IPS-15b (cell line): ENCODE results near the gene FHOD1.

Source experiments
- H3K27me3 ChIP-seq: one replicate; pipeline ENCODE4 v1.6.1; 2013; ENCODE audit warnings: low read length; ENCODE audit not compliant: control insufficient read depth, insufficient read depth
- H3K36me3 ChIP-seq: one replicate; pipeline ENCODE4 v1.6.1; 2013; ENCODE audit warnings: low read length; ENCODE audit not compliant: control insufficient read depth, insufficient read depth
- H3K4me1 ChIP-seq: one replicate; pipeline ENCODE4 v1.6.1; 2013; ENCODE audit warnings: mild to moderate bottlenecking, low read length; ENCODE audit not compliant: control insufficient read depth, insufficient read depth
- H3K4me3 ChIP-seq: one replicate; pipeline ENCODE4 v1.5.1; 2013; ENCODE audit warnings: low read depth, low read length
- H3K9ac ChIP-seq: one replicate; pipeline ENCODE4 v1.6.1; 2013; ENCODE audit warnings: low read depth, mild to moderate bottlenecking, low read length
- H3K9me3 ChIP-seq: one replicate; pipeline ENCODE4 v1.6.1; 2013; ENCODE audit warnings: mild to moderate bottlenecking, low read length; ENCODE audit not compliant: control insufficient read depth, insufficient read depth

FHOD1 gene

DNA sequence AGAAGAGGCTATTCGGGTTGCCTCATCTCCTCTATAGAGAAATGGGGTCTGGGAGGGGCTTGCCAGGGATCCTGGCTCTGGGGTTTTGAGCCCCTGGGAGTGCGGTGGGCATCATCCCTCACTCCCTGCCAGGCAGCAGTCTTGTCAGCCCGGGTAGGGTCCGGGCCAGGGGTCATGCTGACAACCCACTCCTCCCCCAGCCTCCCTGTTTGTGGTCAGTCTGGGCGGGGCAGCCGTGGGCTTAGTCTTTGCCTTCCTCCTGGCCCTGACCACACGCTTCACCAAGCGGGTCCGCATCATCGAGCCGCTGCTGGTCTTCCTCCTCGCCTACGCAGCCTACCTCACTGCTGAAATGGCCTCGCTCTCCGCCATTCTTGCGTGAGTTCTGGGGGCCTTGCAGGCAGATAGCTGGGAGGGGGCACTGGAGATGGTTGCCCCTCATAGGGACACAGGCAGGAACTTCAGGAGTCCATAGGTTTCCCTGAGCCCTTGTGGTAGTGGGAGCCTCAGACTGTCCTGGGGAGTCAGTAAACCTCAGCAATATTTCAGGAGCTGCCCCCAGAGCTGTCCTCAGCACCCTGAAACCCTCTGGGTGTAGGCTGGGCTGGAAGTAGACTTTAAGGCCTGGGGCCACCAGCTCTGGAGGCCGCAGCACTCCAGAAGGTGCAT is 8.4 kb upstream of the FHOD1 start:
- Histone ChIP-seq H3K9ac (no peak overlapping the region), H3K27me3 (peaks cover 3% of the 10 kb centered on the region), H3K9me3 (no peaks in the 10 kb centered on the region), H3K36me3 (peaks cover 2% of the 10 kb centered on the region), H3K4me3 (no peak overlapping the region), H3K4me1 (no peaks in the 10 kb centered on the region)

DNA sequence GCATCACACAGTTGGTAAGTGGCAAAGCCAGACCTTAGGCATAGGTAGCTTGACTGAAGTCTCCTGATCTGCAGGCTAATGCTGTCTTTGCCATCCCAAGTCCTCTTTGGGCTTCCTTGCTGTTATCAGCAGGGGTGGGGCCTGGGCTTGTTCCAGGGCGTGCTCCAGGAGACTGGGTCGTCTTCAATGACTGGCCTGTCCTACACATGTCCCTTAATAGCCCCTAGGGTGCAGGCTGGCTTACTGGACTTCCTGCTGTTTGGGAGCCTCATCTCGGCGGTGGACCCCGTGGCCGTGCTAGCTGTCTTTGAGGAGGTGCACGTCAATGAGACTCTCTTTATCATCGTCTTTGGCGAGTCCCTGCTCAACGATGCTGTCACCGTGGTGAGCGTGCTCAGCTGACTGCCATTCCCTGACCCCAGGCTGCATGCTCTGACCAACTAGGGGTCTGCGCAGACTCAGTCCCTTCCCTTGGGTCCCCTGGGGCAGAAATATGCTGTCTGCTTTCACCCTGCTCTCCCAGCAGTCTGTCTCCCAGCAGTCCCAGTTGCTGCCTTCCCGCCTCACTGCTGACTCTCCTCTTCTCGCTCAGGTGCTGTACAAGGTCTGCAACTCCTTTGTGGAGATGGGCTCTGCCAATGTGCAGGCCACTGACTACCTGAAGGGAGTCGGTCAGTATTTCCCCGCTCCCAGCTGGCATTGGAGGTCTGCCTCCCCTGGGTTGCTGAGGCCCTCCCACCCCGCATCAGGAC is 7.7 kb upstream of the FHOD1 start:
- H3K4me1 ChIP-seq, result no peaks in the 10 kb centered on the region
- H3K36me3 ChIP-seq, result peaks cover 2% of the 10 kb centered on the region
- no peak overlapping the region for H3K9ac ChIP-seq

DNA sequence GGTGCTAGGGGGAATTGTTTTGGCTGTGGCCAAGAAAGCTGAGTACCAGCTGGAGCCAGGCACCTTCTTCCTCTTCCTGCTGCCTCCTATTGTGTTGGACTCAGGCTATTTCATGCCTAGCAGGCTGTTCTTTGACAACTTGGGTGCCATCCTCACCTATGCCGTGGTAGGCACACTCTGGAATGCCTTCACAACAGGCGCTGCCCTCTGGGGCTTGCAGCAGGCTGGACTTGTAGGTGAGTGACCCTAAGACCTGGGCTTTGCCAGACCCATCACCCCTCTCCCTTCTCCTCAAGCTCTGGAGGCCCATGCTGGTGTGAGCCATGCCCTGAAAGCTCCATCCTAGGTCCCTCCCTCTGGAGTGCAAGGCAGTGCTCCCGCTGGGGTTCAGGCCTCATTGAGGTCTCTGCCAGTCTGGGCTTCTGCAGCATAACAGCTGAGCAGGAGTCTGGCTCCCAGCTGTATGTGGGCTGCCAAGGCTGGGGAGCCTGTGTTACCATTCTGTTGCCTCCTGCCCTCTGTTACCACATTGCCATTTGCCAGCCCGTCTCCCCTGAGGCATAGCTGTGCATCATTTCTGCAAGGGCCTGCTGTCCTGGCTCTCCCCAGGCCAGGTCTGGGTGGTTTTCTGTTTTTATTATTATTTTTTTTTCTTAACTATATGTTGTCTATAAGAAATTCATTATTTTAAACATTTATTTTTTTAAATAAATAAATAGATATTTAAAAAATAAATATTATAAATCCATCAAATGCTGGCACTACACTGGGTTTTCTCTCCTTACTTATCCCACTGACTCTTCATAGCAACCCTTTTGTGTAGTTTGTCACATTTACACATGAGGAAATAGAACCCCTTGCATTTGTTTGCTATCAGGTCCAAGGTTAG is 5.6 kb upstream of the FHOD1 start:
- peaks cover 2% of the 10 kb centered on the region for H3K36me3 ChIP-seq
- H3K9ac ChIP-seq, result no peak overlapping the region
- H3K27me3 ChIP-seq, result peaks cover 23% of the 10 kb centered on the region
- peaks cover 3% of the 10 kb centered on the region for H3K4me1 ChIP-seq
- H3K4me3 ChIP-seq, result no peak overlapping the region
- H3K9me3 ChIP-seq, result no peaks in the 10 kb centered on the region

More for the DNA sequence above, 7.7 kb upstream of the FHOD1 start:
- no peak overlapping the region for H3K4me3 ChIP-seq
- peaks cover 8% of the 10 kb centered on the region for H3K27me3 ChIP-seq
- no peaks in the 10 kb centered on the region for H3K9me3 ChIP-seq

DNA sequence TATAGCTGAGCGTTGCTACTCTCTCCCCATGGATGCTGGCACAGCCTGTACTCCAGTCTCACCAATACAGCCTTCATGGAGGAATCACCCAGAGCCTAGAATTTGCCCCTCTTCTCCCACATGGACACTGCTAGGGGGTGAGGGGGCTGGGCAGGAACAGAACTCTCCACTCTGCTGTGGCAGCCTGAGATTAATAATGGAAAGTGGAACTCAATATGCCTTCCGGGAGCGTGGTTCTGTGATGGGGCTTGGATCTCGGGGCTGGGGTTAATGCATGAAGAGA is 2.7 kb upstream of the FHOD1 start:
- H3K9ac ChIP-seq, result no peak overlapping the region

DNA sequence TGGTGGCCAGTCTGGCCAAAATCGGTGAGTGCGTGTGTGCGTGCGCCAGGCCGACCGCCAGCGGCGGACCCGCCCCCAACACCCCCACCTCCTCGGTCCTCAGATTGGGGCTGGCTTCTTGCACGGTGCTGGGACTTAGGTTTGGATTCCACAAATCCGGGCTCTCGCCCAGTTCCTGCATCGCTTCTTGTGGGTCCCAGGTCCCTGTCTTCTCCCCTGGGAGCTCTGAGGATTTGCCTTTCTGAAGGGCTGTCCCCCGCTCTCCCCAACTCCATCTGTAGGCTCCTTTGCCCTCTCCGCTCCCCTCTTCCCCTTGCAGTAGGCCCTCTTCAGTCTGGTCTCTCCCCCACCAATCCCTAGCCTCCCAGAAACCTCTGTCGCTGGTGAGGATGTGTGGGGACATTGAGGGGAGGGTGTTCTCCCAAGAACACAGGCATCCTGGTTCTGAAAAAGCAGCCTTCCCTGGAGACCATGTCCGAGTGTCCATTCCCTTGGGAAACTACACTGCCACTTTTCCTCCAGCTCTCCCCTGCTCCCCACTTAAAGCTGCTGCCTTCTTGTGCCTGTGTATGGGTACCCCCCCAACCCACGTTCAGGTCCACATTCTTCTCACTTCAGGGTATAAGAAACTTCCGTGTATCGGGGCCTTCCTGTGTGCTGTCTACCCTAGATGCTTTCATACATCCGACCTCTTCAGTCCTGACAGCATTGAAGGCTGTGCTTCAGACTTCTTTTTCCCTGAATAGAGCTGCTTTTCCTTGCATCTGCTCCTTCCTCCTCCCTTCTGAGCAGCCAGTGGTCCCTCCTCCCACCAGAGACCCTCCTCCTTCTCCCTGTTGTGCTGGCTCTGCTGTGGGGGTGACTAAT is 2.1 kb upstream of the FHOD1 start:
- H3K9me3 ChIP-seq, result no peaks in the 10 kb centered on the region
- peaks cover 23% of the 10 kb centered on the region for H3K27me3 ChIP-seq
- no peak overlapping the region for H3K9ac ChIP-seq
- H3K4me1 ChIP-seq, result peaks cover 13% of the 10 kb centered on the region
- H3K4me3 ChIP-seq, result peak overlapping the region; percentile 70
- H3K36me3 ChIP-seq, result no peaks in the 10 kb centered on the region

More for the DNA sequence above, 2.7 kb upstream of the FHOD1 start:
- peak overlapping the region; percentile 70 for H3K4me3 ChIP-seq
- peaks cover 23% of the 10 kb centered on the region for H3K27me3 ChIP-seq
- H3K36me3 ChIP-seq, result no peaks in the 10 kb centered on the region
- peaks cover 9% of the 10 kb centered on the region for H3K4me1 ChIP-seq
- no peaks in the 10 kb centered on the region for H3K9me3 ChIP-seq

DNA sequence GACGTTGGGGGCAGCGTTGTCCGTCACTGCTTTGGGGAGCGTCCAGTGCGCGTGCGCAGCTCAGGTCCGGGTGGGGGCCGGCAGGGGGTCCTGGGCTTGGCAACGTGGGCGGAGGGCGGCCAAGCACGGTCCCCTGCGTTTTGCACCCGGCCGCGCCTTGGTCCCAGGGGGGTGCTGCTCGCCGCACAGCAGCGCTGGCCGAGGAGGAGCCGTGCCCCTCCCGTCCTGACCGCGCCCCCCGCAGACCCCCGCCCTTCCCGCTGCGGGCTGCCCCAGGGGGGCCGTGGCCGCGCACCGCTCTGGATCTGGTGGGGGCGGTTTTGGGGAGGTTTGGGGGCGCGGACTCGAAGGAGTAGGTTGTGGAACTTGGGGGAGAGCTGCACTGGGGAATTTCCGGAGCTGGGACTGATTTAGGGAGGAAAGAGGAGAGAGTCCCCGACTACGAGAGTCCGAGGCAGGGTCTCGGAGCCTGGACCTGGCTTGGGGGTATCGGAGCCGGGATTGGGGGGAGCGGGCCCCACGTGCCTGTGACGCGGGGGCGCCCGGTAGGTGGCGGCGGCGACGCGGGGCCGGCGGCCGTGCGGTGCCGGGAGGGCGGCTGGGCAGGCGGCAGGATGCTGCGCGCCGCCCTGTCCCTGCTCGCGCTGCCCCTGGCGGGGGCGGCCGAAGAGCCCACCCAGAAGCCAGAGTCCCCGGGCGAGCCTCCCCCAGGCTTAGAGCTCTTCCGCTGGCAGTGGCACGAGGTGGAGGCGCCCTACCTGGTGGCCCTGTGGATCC is 1.3 kb upstream of the FHOD1 start, which contains the start of gene SLC9A5:
SLC9A5 (plus strand) TSS at position 579 of the 777 bp plus-strand sequence; CDS start at position 615, 36 bp downstream.
- H3K4me3 ChIP-seq, result peak within 1 kb of the TSS; percentile 70
- peaks cover 13% of the 10 kb centered on the region for H3K4me1 ChIP-seq
- peaks cover 23% of the 10 kb centered on the region for H3K27me3 ChIP-seq
- H3K36me3 ChIP-seq, result no peaks in the 10 kb centered on the region
- no peak within 1 kb of the TSS for H3K9ac ChIP-seq
- H3K9me3 ChIP-seq, result no peaks in the 10 kb centered on the region

DNA sequence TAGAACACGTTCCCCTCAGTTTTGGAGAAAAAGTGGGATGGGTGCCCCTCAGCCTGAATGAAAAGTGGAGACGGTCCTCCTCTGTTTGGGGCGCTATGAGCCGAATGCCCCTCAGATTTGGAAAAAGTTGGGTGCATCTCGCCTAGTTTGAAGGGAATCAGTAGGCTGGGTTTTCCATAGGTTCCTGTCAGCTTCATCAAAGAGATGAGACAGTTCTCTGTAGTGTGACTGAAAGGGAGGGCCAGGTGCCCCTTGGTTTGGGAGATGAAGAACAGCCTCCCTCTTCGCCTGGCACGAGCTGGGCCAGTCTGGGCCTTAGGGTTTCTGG is 756 bp upstream of the FHOD1 start:
- Histone ChIP-seq H3K36me3 (no peaks in the 10 kb centered on the region), H3K27me3 (peaks cover 23% of the 10 kb centered on the region), H3K4me1 (peaks cover 13% of the 10 kb centered on the region), H3K9ac (no peak overlapping the region), H3K9me3 (no peaks in the 10 kb centered on the region), H3K4me3 (peak overlapping the region; percentile 70)

DNA sequence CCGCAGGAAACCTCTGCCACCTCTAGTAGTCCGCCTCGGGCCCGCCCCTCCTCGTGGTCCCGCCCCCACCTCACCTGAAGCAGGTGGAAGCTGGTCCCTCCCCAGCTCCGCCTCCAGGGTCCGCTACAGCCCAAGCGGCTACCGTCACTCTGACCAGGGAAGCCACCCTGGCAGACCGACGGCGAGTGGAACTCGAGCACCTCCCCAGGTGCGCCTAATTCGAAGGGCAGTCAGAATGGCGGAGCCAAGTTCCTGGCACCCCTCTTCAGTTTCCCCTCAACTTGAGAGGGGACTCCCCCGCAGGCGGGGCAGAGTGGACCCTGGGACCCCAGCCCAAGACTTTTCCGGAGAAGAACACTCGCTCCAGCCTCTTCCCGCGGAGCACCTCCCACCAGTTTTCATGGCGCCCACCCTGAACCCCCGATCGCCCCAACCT is 507 bp downstream of the FHOD1 start:
- Histone ChIP-seq H3K9me3 (no peaks in the 10 kb centered on the region), H3K27me3 (peaks cover 23% of the 10 kb centered on the region), H3K36me3 (no peaks in the 10 kb centered on the region), H3K4me1 (peaks cover 13% of the 10 kb centered on the region), H3K4me3 (peak overlapping the region; percentile 84), H3K9ac (peak overlapping the region; percentile 76)

DNA sequence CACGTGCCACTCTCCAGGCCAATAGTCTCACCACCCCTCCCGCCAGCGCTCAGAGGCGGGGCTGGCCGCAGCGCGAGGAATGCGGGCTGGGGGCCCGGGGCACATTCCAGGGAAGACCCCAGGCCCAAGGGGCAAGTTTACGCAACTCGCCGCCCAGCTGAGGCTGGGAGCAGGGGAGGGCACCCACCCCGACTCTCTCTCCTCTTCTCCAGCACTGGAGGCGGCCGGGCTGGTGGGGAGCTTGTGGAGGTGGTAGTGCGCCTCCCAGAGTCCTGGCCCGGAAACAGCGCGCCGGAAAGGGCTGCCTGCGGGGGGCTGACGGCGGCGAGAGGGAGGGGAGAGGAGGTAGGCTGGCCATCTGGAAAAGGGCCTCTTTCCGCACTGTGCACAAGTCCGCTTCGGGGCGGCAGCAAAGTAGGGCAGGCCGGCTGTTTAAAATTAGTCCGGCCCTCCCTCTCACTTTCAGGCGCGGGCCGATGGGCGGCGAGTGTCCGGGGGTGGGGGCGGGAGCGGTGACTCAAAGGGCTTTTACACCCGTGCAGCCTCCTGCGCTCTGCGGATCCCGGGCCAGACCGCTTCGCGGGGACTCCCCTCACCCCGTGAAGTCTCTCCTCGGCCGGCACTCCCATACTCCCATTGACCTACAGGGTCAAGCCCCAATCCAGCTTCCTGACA is 1.1 kb downstream of the FHOD1 start:
- H3K4me1 ChIP-seq, result peaks cover 19% of the 10 kb centered on the region
- H3K9ac ChIP-seq, result peak overlapping the region; percentile 18
- peak overlapping the region; percentile 84 for H3K4me3 ChIP-seq
- H3K36me3 ChIP-seq, result no peaks in the 10 kb centered on the region
- no peaks in the 10 kb centered on the region for H3K9me3 ChIP-seq
- H3K27me3 ChIP-seq, result peaks cover 23% of the 10 kb centered on the region

DNA sequence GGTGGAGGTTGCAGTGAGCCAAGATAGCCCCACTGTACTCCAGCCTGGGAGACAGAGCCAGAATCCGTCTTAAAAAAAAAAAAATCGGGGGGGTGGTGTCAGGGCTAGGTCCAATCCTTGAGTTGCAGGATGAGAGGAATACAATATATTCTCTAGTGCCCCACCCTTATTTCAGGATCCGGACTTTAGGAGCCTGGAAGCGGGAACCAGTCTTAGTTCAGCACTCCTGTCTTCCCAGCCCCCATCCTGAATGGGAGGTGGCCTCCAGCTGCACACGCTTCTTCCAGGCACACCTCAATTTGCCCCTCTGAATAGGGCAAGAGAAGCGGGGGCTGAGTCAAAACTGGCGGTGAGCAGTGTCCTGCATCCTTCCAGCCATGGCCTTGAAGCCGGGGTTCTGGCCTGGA is 1.6 kb downstream of the FHOD1 start:
- H3K9ac ChIP-seq, result no peak overlapping the region
- H3K9me3 ChIP-seq, result no peaks in the 10 kb centered on the region
- no peaks in the 10 kb centered on the region for H3K36me3 ChIP-seq
- H3K4me1 ChIP-seq, result peaks cover 20% of the 10 kb centered on the region
- H3K27me3 ChIP-seq, result peaks cover 21% of the 10 kb centered on the region
- H3K4me3 ChIP-seq, result peak overlapping the region; percentile 84
